Fibroblast of lung (primary cell): ENCODE data around the gene RAB27B. TPM values are rescaled to one million over a fixed set of nuclear protein-coding genes. Genes with fewer than 3 reads are reported as not detected.

Experiments
- DNase-seq, 2 donors: peaks; one replicate each; pipeline versions ENCODE4 v3.0.0 to v3.0.0-alpha.2; 2010; ENCODE audit warnings: low read depth in 2 of 2
- H2AFZ ChIP-seq: 2 replicates; pipeline ENCODE4 v1.5.1; 2012; ENCODE audit warnings: low read length, control low read depth, inconsistent platforms
- H3K27ac ChIP-seq: 2 replicates; pipeline ENCODE4 v1.5.1; 2011; ENCODE audit warnings: low read length, control low read depth; ENCODE audit not compliant: insufficient read depth
- H3K27me3 ChIP-seq: 2 replicates; pipeline ENCODE4 v1.5.1; 2011; ENCODE audit warnings: mild to moderate bottlenecking, low read length; ENCODE audit not compliant: control insufficient read depth, insufficient read depth
- H3K36me3 ChIP-seq: 2 replicates; pipeline ENCODE4 v1.5.1; 2011; ENCODE audit warnings: low read length; ENCODE audit not compliant: control insufficient read depth, insufficient read depth
- H3K4me1 ChIP-seq: 2 replicates; pipeline ENCODE4 v1.5.1; 2011; ENCODE audit warnings: low read length; ENCODE audit not compliant: control insufficient read depth, insufficient read depth; ENCODE audit errors: extremely low read depth
- H3K4me2 ChIP-seq: 2 replicates; pipeline ENCODE4 v1.5.1; 2011; ENCODE audit warnings: low read length, control low read depth; ENCODE audit not compliant: insufficient read depth; ENCODE audit errors: extremely low read depth
- H3K4me3 ChIP-seq, 4 experiments: fragments of 200-600 bp in 1 of 4; sonication (generic) in 1 of 4; replicated peaks in 1 of 4; 2 replicates each; pipeline ENCODE4 v1.5.1; 2011 to 2016; ENCODE audit warnings: low read length in 4 of 4, low read depth in 3 of 4, mild to moderate bottlenecking in 3 of 4, control low read depth in 2 of 4, inconsistent platforms in 1 of 4, mixed read lengths in 1 of 4; ENCODE audit not compliant: insufficient read depth in 1 of 4; ENCODE audit errors: control extremely low read depth in 1 of 4
- H3K79me2 ChIP-seq: 2 replicates; pipeline ENCODE4 v1.5.1; 2012; ENCODE audit warnings: mild to moderate bottlenecking, low read length, inconsistent platforms; ENCODE audit not compliant: control insufficient read depth, insufficient read depth
- H3K9ac ChIP-seq: 2 replicates; pipeline ENCODE4 v1.5.1; 2011; ENCODE audit warnings: mild to moderate bottlenecking, low read length, control low read depth; ENCODE audit not compliant: insufficient read depth
- H3K9me3 ChIP-seq: 2 replicates; pipeline ENCODE4 v1.5.1; 2012; ENCODE audit warnings: low read depth, low read length; ENCODE audit not compliant: control insufficient read depth, insufficient read depth
- H4K20me1 ChIP-seq: 2 replicates; pipeline ENCODE4 v1.5.1; 2011; ENCODE audit warnings: low read length; ENCODE audit not compliant: control insufficient read depth, insufficient read depth; ENCODE audit errors: extremely low read depth
- CTCF ChIP-seq, 2 donors: IDR thresholded peaks in 1 of 2; conservative IDR thresholded peaks in 1 of 2; 1 replicate in 1 of 2; 2 replicates in 1 of 2; pipeline ENCODE4 v1.5.1; 2011 to 2012; ENCODE audit warnings: low read length in 2 of 2, control low read depth in 1 of 2, inconsistent platforms in 1 of 2, low read depth in 1 of 2, mild to moderate bottlenecking in 1 of 2
- EZH2 ChIP-seq: IDR thresholded peaks from 2 replicates; pipeline ENCODE4 v1.5.1; 2012; ENCODE audit warnings: low read length, control low read depth, mild to moderate bottlenecking; ENCODE audit errors: missing control alignments
- polyA plus RNA-seq, 2 donors: library from polyadenylated mRNA; depleted of rRNA in 1 of 2; stranded (reverse) in 1 of 2; unstranded in 1 of 2; fragments of >200 nt; gene quantifications; 2 replicates each; pipeline ENCODE4 v1.2.1, GENCODE V29; 2011 to 2012; ENCODE audit warnings: missing spikeins in 1 of 2
- total RNA-seq: library from RNA; depleted of rRNA; stranded (reverse); fragments of >200 nt; gene quantifications from 2 replicates; pipeline ENCODE4 v1.2.1, GENCODE V29; 2014

The RAB27B gene
- total and polyA plus RNA-seq, 2 donors (not counting 1 experiment from before 2014, with no cell fraction given) = 0.92 to 0.99 TPM

GRCh38 chr18:54848121-54848520, 19.8 kb downstream of the RAB27B start:
- DNase-seq = no peak
- Histone ChIP-seq H3K79me2 (no peaks in the 10 kb centered on the region), H3K4me3 (no peak overlapping the region), H3K27ac (no peak overlapping the region), H3K27me3 (no peaks in the 10 kb centered on the region), H3K9me3 (no peaks in the 10 kb centered on the region), H3K4me1 (no peaks in the 10 kb centered on the region), H3K9ac (no peak overlapping the region), H4K20me1 (no peaks in the 10 kb centered on the region), H3K36me3 (no peaks in the 10 kb centered on the region), H3K4me2 (no peak overlapping the region), H2AFZ (no peak overlapping the region)
- TF ChIP-seq EZH2 (no peak), CTCF (conservative IDR thresholded peaks at IDR 0.05 in 1 of 2, IDR thresholded peaks at IDR 0.05 in 1 of 2; ENCODE audit: low read depth in 1 of 2, low read length in 2 of 2) (no peak)

GRCh38 chr18:54849683-54850082, 21.4 kb downstream of the RAB27B start:
- Histone ChIP-seq H3K4me2 (no peak overlapping the region), H3K4me3 (no peak overlapping the region), H3K9ac (no peak overlapping the region), H4K20me1 (no peaks in the 10 kb centered on the region), H2AFZ (no peak overlapping the region), H3K27ac (no peak overlapping the region), H3K79me2 (no peaks in the 10 kb centered on the region), H3K27me3 (no peaks in the 10 kb centered on the region), H3K4me1 (no peaks in the 10 kb centered on the region), H3K36me3 (no peaks in the 10 kb centered on the region), H3K9me3 (no peaks in the 10 kb centered on the region)
- DNase-seq = no peak
- no peak for TF ChIP-seq EZH2
- TF ChIP-seq CTCF (conservative IDR thresholded peaks at IDR 0.05 in 1 of 2, IDR thresholded peaks at IDR 0.05 in 1 of 2; ENCODE audit: low read depth in 1 of 2, low read length in 2 of 2) = no peak

DNA sequence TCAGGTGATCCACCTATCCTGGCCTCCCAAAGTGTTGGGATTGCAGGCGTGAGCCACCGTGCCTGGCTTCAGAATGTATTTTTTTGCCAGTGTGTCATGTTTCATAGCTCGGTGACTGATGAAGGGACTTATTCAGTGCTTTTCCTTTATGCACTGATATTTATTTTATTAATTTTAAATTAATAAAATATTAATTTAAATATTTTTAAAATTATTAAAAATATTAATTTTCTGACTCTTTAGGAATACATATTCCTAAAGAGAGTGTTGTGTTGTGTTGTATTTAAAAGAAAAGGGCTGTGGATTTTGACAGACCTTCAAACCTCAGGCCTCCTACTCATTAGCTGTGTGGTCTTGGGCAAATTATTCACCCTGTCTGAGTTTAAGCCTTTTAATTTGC, 22.3 kb downstream of the RAB27B start:
- no peaks in the 10 kb centered on the region for H4K20me1 ChIP-seq
- no peak overlapping the region for H2AFZ ChIP-seq
- TF ChIP-seq CTCF (conservative IDR thresholded peaks at IDR 0.05 in 1 of 2, IDR thresholded peaks at IDR 0.05 in 1 of 2; ENCODE audit: low read depth in 1 of 2, low read length in 2 of 2) (no peak), EZH2 (no peak)
- no peaks in the 10 kb centered on the region for H3K4me1 ChIP-seq
- H3K27me3 ChIP-seq = no peaks in the 10 kb centered on the region
- no peak overlapping the region for H3K9ac ChIP-seq
- no peaks in the 10 kb centered on the region for H3K9me3 ChIP-seq
- H3K79me2 ChIP-seq = no peaks in the 10 kb centered on the region
- no peak overlapping the region for H3K27ac ChIP-seq
- no peak for DNase-seq
- no peak overlapping the region for H3K4me3 ChIP-seq
- H3K36me3 ChIP-seq = no peaks in the 10 kb centered on the region
- no peak overlapping the region for H3K4me2 ChIP-seq
